Fibroblast of the aortic adventitia (primary cell): ENCODE results near the gene CACNA1I. TPM values are rescaled to one million over a fixed set of nuclear protein-coding genes. Genes with fewer than 3 reads are reported as not detected.

Source experiments
- DNase-seq: peaks from one replicate; pipeline ENCODE4 v3.0.0-alpha.2; 2010; ENCODE audit warnings: low read depth
- H3K4me3 ChIP-seq: 2 replicates; pipeline ENCODE4 v1.5.1; 2011; ENCODE audit warnings: low read depth, mild to moderate bottlenecking, control low read depth, low read length, moderate library complexity
- CTCF ChIP-seq: IDR thresholded peaks from 2 replicates; pipeline ENCODE4 v1.5.1; 2011; ENCODE audit warnings: mild to moderate bottlenecking, low read length, control low read depth, inconsistent platforms; ENCODE audit not compliant: insufficient read depth
- total RNA-seq: library from RNA; depleted of rRNA; stranded (reverse); fragments of >200 nt; gene quantifications from 2 replicates; pipeline ENCODE4 v1.2.3, GENCODE V29; 2012; ENCODE audit warnings: low replicate concordance

Gene CACNA1I
- total RNA-seq, 1 donor: under 0.01 TPM

GRCh38 chr22:39536711-39537110 is 33.8 kb upstream of the CACNA1I start:
- DNase-seq: no peak
- H3K4me3 ChIP-seq: no peak overlapping the region

GRCh38 chr22:39537975-39538374 is 32.6 kb upstream of the CACNA1I start:
- H3K4me3 ChIP-seq: no peak overlapping the region
- DNase-seq: no peak
- no peak for TF ChIP-seq CTCF

More at GRCh38 chr22:39536711-39537110, 33.8 kb upstream of the CACNA1I start:
- no peak for TF ChIP-seq CTCF

GRCh38 chr22:39543095-39543494 is 27.5 kb upstream of the CACNA1I start:
- no peak for DNase-seq
- no peak overlapping the region for H3K4me3 ChIP-seq
- peak; percentile 22 for TF ChIP-seq CTCF

- peak; percentile 46 for DNase-seq
- no peak for TF ChIP-seq CTCF
- H3K4me3 ChIP-seq: no peak overlapping the region
Observed at GRCh38 chr22:39545386-39546365, 24.9 kb upstream of the CACNA1I start.

GRCh38 chr22:39546889-39547586 is 23.5 kb upstream of the CACNA1I start:
- no peak overlapping the region for H3K4me3 ChIP-seq
- TF ChIP-seq CTCF: no peak
- DNase-seq: peak; percentile 43

- H3K4me3 ChIP-seq: no peak overlapping the region
- no peak for DNase-seq
- TF ChIP-seq CTCF: no peak
Observed at GRCh38 chr22:39547587-39547947, 23.0 kb upstream of the CACNA1I start.
